Activated CD4-positive, alpha-beta T cell treated with anti-CD3 and anti-CD28 coated beads, Interleukin-2, amount 10 ng/mL, durations not matched to agents 24 days and 14 days (primary cell): ENCODE results near the gene HSDL1. TPM values are rescaled to one million over a fixed set of nuclear protein-coding genes. Genes with fewer than 3 reads are reported as not detected.

Source experiments
- DNase-seq: peaks from one replicate; pipeline ENCODE4 v3.0.0; 2022
- H3K27ac Mint-ChIP-seq: one replicate; pipeline ENCODE4 v1.8.0; 2022; ENCODE audit warnings: mild to moderate bottlenecking, mixed read lengths
- H3K27me3 Mint-ChIP-seq: one replicate; pipeline ENCODE4 v1.8.0; 2022; ENCODE audit warnings: mixed read lengths
- H3K36me3 Mint-ChIP-seq: one replicate; pipeline ENCODE4 v1.8.0; 2022; ENCODE audit warnings: low read depth, mild to moderate bottlenecking, mixed read lengths
- H3K4me1 Mint-ChIP-seq: one replicate; pipeline ENCODE4 v1.8.0; 2021; ENCODE audit warnings: mixed read lengths
- H3K4me3 Mint-ChIP-seq: one replicate; pipeline ENCODE4 v1.8.0; 2022; ENCODE audit warnings: mild to moderate bottlenecking, moderate library complexity, mixed read lengths
- H3K9me3 Mint-ChIP-seq: one replicate; pipeline ENCODE4 v1.8.0; 2021; ENCODE audit warnings: mixed read lengths
- intact Hi-C: fragments of 100-400 bp; cut with micrococcal nuclease; formaldehyde crosslinking; loops from one replicate; pipeline ENCODE4 v1.15.1; 2023
- total RNA-seq: library from RNA; stranded (reverse); gene quantifications from 2 replicates; pipeline ENCODE4 v1.2.3, GENCODE V29; 2022

Gene HSDL1
- total RNA-seq, 1 donor from 2014 or later = 17.6 TPM

DNA sequence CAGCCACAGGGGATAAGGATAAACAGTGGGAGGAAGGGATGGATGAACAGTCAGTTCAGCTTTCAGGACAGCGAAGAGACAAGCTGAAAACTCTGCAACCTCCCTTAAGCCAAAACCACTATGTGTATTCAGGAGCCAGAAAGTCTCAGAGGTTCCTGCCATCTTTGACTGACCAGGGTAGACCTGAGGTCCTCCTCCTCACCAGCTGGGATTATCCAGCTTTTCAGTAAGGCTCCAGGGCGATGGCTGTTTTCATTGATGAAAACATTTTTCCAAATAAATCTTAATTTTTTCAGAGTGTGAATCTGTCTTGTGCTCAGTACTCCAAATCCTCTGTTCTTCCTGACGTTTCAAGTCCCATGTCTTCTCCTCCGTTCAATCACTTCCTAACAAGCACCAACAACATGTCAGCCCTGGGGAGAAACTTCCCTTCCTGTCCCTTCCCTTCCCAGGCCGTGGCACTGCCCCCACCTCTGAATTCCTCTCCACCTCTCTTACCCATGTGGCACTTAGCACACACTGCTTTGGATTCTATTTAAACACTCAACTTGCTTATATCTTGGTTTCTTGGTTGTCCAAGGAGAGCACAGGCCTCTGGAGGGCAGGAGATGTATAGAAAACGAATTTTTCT, 5.2 kb downstream of the HSDL1 start:
- Mint-ChIP-seq H3K27me3 (peaks cover 10% of the 10 kb centered on the region), H3K27ac (no peak overlapping the region), H3K4me3 (no peak overlapping the region), H3K4me1 (peaks cover 32% of the 10 kb centered on the region), H3K9me3 (no peaks in the 10 kb centered on the region), H3K36me3 (peaks cover 6% of the 10 kb centered on the region)
- intact Hi-C loops = no loop called here
- DNase-seq = no peak

DNA sequence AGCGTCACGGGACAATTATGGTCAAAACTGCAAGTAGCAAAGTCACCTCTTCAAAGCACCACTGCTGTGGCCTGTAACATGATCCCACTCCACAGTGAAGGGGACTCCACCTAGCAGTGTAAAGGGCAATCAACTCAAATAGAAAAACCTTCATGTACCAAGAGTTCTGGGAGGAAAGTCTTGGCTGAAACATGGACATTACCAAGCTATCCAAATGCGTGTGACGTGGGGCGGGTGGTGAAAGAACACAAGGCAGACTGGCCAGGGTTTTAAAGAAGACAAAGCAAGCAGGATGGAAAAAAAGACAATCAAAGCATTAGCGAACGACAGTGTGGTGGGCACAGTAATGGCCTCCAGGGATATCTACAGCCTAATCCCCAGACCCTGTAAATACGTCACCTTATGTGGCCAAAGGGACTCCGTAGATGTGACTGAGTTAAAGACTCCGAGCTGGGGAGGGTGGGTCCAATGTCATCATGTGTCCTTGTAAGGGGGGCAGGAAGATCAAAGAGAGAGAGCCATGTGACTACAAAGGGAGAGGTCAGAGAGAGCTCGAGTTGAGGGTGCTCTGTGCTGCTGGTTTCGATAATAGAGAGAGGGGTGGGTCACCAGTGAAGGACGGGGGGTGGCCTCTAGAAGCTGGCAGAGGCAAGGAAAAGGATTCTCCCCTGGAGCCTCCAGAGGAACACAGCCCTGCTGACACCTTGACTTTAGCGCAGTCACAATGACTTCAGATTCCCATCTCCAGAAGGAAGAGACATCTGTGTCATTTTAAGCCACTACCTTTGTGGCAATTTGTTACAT, 6.0 kb downstream of the HSDL1 start:
- H3K27me3 Mint-ChIP-seq = peaks cover 6% of the 10 kb centered on the region
- H3K9me3 Mint-ChIP-seq = no peaks in the 10 kb centered on the region
- DNase-seq = peak; percentile 74
- H3K4me3 Mint-ChIP-seq = peak overlapping the region; percentile 48
- peaks cover 3% of the 10 kb centered on the region for H3K36me3 Mint-ChIP-seq
- peak overlapping the region; percentile 82 for H3K27ac Mint-ChIP-seq
- intact Hi-C loops = loop anchor here (1.0 kb wide), 1 partner anchor 23 kb away; the partner anchor contains the start of gene MBTPS1
- peaks cover 29% of the 10 kb centered on the region for H3K4me1 Mint-ChIP-seq

DNA sequence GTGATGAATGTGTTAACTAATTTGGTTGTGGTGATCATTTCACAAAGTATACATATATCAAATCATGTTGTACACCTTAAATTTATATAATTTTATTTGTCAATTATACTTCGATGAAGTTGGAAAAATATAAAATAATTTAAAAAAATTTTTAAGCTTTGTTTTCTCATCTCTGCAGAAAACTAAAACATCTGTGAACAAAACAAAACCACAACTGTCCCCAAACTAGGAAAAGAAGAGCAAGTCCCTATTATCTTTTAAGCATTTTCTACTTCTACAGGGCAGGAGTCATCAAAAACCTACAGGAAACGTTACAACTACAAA, 6.5 kb downstream of the HSDL1 start:
- no peak for DNase-seq
- H3K4me3 Mint-ChIP-seq = no peak overlapping the region
- H3K9me3 Mint-ChIP-seq = no peaks in the 10 kb centered on the region
- peaks cover 27% of the 10 kb centered on the region for H3K4me1 Mint-ChIP-seq
- no peak overlapping the region for H3K27ac Mint-ChIP-seq
- intact Hi-C loops = loop anchor here (1.0 kb wide), 1 partner anchor 22 kb away; the partner anchor contains the start of gene MBTPS1
- peaks cover 3% of the 10 kb centered on the region for H3K36me3 Mint-ChIP-seq
- H3K27me3 Mint-ChIP-seq = peaks cover 5% of the 10 kb centered on the region

DNA sequence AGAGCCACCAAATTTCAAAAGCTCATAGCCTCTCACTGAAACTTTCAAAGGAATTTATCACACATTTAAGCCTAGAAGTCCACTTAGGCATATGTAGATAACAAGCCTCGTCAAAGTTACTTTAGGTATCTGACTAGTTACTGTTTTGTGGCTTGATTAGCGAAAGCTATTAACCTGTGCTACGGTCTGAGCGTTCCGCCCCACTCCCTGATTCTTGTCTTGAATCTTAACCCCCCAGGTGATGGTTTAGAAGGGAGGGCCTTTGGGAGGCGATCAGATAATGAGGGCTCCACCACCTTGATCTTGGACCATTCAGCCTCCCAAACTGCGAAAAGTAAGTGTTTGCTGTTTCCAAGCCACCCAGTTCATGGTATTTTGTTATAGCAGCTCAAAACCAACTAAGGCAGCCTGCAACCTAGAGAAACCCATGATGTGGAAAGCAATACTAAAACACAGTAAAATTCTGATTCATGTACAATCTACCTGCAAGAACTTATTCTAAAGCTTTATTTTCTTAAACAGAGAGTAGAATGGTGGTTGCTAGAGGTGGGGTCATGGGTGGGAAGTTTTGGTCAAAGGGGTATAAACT, 7.1 kb downstream of the HSDL1 start:
- H3K9me3 Mint-ChIP-seq = no peaks in the 10 kb centered on the region
- no peak overlapping the region for H3K27ac Mint-ChIP-seq
- intact Hi-C loops = loop anchor here (1.0 kb wide), 1 partner anchor 22 kb away; the partner anchor contains the start of gene MBTPS1
- DNase-seq = no peak
- H3K27me3 Mint-ChIP-seq = peaks cover 1% of the 10 kb centered on the region
- H3K36me3 Mint-ChIP-seq = peaks cover 3% of the 10 kb centered on the region
- H3K4me3 Mint-ChIP-seq = no peak overlapping the region
- peaks cover 24% of the 10 kb centered on the region for H3K4me1 Mint-ChIP-seq

DNA sequence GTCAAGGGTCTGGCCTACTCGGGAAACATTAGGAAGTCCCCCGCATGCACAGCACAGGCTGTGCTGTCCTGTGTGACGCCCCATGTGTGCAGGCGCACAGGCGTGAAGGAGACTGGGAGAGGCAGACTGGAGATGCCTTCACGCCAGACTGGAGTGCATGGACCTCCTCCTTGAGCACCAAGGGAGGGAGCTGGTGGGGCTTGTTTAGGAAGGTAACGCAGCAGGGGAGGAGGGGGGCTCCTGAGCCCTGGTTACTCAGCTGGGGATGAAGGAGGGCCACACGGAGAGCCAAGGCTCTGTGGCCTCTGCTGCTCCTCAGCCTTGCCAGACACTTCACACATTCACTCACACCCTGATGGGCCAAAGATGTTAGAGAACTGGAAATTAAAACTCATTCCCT, 7.7 kb downstream of the HSDL1 start:
- Mint-ChIP-seq H3K27me3 (no peaks in the 10 kb centered on the region), H3K9me3 (no peaks in the 10 kb centered on the region), H3K36me3 (peaks cover 3% of the 10 kb centered on the region), H3K4me1 (peaks cover 23% of the 10 kb centered on the region), H3K27ac (no peak overlapping the region), H3K4me3 (no peak overlapping the region)
- DNase-seq = no peak
- intact Hi-C loops = no loop called here

DNA sequence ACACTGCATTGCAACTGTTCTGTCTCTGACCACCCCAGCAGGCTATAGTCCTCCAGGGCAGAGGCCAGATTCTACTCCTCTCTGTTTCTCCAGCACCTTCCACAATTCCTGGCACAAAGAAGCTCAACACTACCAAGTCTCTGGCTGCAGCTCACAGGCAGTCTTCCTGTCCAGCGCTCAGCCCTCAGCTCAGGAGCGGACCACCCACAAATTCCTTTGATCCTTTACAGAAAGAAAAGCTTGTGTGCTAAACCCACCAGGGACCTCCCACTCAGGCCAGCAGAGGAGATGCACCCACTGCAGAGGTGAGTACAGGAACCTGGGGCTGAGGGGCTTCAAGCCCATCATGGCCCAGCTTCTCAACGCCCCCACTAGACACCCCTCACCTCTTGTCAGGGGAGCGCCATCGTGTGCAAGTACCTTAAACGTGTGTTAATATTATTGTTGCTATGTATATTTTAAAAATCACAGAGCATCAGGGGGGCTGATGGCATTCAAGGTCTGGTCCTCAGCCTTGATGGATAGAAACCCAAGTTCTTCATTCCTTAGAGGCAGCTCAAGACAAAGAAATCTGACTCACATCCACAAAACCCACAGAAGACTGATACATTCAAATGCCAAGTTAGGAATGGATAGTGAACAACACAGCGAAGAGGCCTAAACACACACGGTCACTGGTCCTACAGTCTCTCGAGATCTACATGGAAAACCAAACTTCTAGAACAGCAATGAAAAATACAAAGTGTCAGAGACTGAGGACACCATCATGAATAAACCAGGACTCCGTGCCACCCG, 8.4 kb downstream of the HSDL1 start:
- DNase-seq = no peak
- Mint-ChIP-seq H3K36me3 (peaks cover 3% of the 10 kb centered on the region), H3K4me1 (peaks cover 23% of the 10 kb centered on the region), H3K27me3 (no peaks in the 10 kb centered on the region), H3K4me3 (no peak overlapping the region), H3K27ac (no peak overlapping the region), H3K9me3 (no peaks in the 10 kb centered on the region)
- intact Hi-C loops = no loop called here

DNA sequence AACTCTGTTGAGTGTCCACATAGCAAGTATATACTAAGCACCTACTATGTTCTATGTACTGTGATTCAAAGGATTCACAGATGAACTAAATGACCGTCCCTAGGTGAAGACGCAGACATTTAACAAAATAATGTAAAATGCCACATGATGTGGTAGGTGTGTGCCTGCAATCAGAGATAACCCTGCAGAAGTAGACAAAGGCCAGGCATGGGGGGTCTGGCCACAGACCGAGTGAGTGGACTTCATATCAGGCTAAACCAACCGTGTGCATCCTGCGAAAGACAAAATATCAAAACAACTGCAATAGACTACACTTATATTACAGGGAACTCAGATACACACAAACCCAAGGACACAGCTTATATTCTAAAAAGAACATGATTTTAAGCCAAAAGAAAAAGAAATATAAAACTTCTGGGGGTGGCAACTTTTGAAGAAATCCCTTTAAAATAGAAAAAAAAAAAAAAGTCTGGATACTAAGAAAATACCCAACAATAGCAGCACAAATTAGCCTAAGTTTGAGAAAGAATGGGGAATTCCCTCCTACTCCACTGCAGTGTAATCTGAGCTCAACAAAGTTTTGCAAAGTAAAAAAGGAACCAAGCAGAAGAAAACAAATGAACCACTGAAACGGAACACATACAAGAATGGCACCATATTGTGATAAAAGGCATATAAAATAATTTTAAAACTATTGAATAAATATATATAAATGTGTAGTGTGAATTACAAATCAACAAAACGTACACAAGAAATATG, 12.3 kb downstream of the HSDL1 start:
- DNase-seq = no peak
- H3K27ac Mint-ChIP-seq = no peak overlapping the region
- H3K27me3 Mint-ChIP-seq = no peaks in the 10 kb centered on the region
- H3K4me1 Mint-ChIP-seq = peaks cover 9% of the 10 kb centered on the region
- H3K9me3 Mint-ChIP-seq = no peaks in the 10 kb centered on the region
- no peak overlapping the region for H3K4me3 Mint-ChIP-seq
- H3K36me3 Mint-ChIP-seq = peaks cover 12% of the 10 kb centered on the region
- intact Hi-C loops = no loop called here

DNA sequence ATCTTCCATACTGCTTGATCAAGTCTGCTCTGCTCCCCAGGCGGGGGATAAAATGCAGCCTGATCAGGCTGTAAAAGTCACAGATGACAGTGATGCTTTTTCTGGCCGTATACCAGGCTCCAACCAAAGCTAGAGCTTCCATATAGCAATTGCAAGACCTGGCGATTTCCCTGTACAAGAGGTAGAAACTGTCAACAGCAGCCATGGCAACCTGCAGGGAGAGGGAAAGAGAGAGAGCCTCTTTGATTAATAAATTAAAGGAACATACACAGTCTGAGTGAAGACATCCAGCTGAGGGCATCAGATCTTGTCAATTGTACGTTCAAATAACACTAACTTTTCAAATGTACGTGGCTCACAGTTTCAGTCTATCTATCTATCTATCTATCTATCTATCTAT, 13.9 kb downstream of the HSDL1 start:
- H3K4me1 Mint-ChIP-seq = peaks cover 4% of the 10 kb centered on the region
- no peak overlapping the region for H3K27ac Mint-ChIP-seq
- intact Hi-C loops = no loop called here
- H3K9me3 Mint-ChIP-seq = no peaks in the 10 kb centered on the region
- H3K4me3 Mint-ChIP-seq = no peak overlapping the region
- no peaks in the 10 kb centered on the region for H3K27me3 Mint-ChIP-seq
- no peak for DNase-seq
- H3K36me3 Mint-ChIP-seq = peaks cover 12% of the 10 kb centered on the region

DNA sequence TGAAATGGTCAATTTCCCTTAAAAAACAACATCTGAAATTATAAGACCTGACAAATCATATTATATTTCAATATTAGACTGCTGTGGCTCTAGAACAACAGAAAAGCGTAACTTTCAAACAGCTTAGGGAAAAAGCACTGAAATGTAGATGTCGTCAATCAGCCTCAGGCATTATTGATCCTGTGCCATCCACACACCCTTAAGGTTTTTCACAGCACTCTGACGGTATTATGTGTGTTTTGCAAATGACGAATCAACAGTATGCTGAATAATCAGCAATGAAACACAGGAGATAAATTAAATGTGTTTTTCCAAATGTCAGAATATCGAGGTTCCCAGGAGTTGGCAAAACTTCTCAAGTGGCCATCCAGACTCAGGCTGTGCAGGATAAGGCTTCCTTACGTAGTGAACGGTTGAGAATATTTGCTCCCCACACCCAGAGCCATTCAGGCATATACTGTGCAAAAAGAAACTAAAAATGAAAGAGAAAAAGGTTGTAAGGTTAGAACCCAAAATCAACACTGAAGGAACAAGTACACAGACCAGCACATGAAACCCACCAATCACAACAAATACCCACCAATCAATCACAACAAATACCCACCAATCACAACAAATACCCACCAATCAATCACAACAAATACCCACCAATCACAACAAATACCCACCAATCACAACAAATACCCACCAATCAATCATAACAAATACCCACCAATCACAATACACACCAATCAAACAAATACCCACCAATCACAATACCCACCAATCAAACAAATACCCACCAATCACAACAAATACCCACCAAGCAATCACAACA, 20.5 kb downstream of the HSDL1 start:
- no peak for DNase-seq
- intact Hi-C loops = no loop called here
- Mint-ChIP-seq H3K27ac (no peak overlapping the region), H3K4me1 (peaks cover 3% of the 10 kb centered on the region), H3K36me3 (peaks cover 4% of the 10 kb centered on the region), H3K27me3 (no peaks in the 10 kb centered on the region), H3K9me3 (no peaks in the 10 kb centered on the region), H3K4me3 (no peak overlapping the region)

DNA sequence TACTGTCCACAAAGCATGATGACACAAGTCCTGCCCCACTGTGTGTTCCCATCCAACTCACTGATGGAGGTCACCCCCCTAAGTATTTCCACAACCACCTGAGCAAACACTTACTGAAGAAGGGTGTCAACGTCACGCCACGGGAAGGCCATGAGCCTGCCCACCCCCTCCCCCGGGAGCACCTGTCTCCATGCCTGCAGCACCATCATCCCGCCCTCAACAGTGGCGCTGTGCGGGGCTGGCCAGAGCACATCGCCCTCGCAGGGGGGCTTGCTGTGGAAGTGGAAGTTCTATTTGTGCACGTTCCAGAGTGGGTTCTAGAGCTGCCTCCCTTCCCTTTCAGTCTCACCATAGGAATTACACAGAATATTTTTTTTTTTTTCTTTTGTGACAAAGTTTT, 24.0 kb downstream of the HSDL1 start:
- Mint-ChIP-seq H3K36me3 (no peaks in the 10 kb centered on the region), H3K9me3 (no peaks in the 10 kb centered on the region), H3K4me1 (peaks cover 9% of the 10 kb centered on the region), H3K27me3 (no peaks in the 10 kb centered on the region), H3K27ac (no peak overlapping the region), H3K4me3 (no peak overlapping the region)
- intact Hi-C loops = no loop called here
- DNase-seq = no peak

DNA sequence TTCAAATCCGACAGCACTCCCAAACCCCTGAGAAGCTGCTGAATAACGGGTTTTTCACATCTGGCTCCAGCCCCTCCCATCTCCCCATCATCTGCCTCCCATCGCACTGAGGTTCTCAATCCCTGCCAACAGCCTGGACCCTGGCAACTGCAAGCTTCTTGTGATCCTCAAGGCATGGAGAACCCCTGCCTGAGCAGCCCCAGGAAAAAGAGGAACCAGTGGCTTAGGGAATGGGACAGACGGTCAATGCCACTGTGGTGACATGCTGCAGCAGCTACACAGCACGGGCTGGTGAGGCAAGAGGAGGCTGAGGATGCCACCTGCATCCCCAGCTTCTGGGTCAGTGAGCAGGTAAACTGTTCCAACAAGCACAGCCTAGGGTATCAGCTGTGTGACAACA, 25.0 kb downstream of the HSDL1 start:
- DNase-seq = no peak
- Mint-ChIP-seq H3K4me3 (no peak overlapping the region), H3K27ac (no peak overlapping the region), H3K27me3 (no peaks in the 10 kb centered on the region), H3K36me3 (no peaks in the 10 kb centered on the region), H3K4me1 (peaks cover 14% of the 10 kb centered on the region), H3K9me3 (no peaks in the 10 kb centered on the region)
- intact Hi-C loops = no loop called here

DNA sequence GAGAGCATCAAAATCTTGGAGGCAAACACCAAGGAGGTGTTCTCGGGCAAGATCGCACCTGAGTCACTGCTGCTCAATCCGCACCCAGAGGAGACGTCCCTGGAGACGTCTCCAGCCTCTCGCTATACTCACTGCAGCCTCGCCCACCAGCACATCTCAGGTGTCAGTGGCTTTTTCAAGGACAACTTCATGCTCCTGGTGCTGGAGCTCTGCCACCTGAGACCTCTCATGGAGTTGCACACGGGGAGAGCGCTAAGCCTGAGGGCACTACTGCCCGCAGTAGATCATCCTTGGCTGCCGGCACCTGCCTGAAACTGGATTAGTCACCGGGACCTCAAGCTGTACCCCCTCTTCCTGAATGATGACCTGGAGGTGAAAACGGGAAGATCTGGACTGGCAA, 25.6 kb downstream of the HSDL1 start:
- peaks cover 14% of the 10 kb centered on the region for H3K4me1 Mint-ChIP-seq
- no peaks in the 10 kb centered on the region for H3K9me3 Mint-ChIP-seq
- H3K27me3 Mint-ChIP-seq = no peaks in the 10 kb centered on the region
- H3K4me3 Mint-ChIP-seq = no peak overlapping the region
- H3K36me3 Mint-ChIP-seq = no peaks in the 10 kb centered on the region
- DNase-seq = no peak
- H3K27ac Mint-ChIP-seq = no peak overlapping the region
- intact Hi-C loops = loop anchor here (10.0 kb wide), 1 partner anchor 385 kb away; the partner anchor contains the start of gene MEAK7
